CD4-positive, alpha-beta T cell treated with Interleukin-15 for 4 hours (primary cell): Measurements from ENCODE around the gene KCTD16.

Source experiments
- DNase-seq: peaks from one replicate; pipeline ENCODE4 v3.0.0-alpha.2; 2020; ENCODE audit warnings: low spot score

KCTD16 gene

GRCh38 chr5:144460600-144460999 is 289.9 kb downstream of the KCTD16 start:
- DNase-seq, result no peak

- DNase-seq, result no peak
Measured at GRCh38 chr5:144462577-144462976, 291.9 kb downstream of the KCTD16 start.

- no peak for DNase-seq
Measured at GRCh38 chr5:144463481-144464223, 293.0 kb downstream of the KCTD16 start.

- DNase-seq, result no peak
Measured at GRCh38 chr5:144464306-144464705, 293.6 kb downstream of the KCTD16 start.

GRCh38 chr5:144465441-144465840 is 294.8 kb downstream of the KCTD16 start:
- DNase-seq, result no peak

- no peak for DNase-seq
Measured at GRCh38 chr5:144467792-144468191, 297.1 kb downstream of the KCTD16 start.

GRCh38 chr5:144468571-144468970 is 297.9 kb downstream of the KCTD16 start:
- DNase-seq, result no peak

GRCh38 chr5:144469106-144469505 is 298.4 kb downstream of the KCTD16 start:
- no peak for DNase-seq

- DNase-seq, result no peak
Measured at GRCh38 chr5:144472221-144472620, 301.5 kb downstream of the KCTD16 start.

- DNase-seq, result no peak
Measured at GRCh38 chr5:144473650-144474049, 303.0 kb downstream of the KCTD16 start.

- DNase-seq, result no peak
Measured at GRCh38 chr5:144478565-144478964, 307.9 kb downstream of the KCTD16 start.

- no peak for DNase-seq
Measured at GRCh38 chr5:144481861-144482260, 311.2 kb downstream of the KCTD16 start.

- no peak for DNase-seq
Measured at GRCh38 chr5:144484124-144484897, 313.6 kb downstream of the KCTD16 start.

- no peak for DNase-seq
Measured at GRCh38 chr5:144485540-144485939, 314.9 kb downstream of the KCTD16 start.

GRCh38 chr5:144487207-144487606 is 316.5 kb downstream of the KCTD16 start:
- DNase-seq, result no peak

- DNase-seq, result no peak
Measured at GRCh38 chr5:144487761-144488160, 317.1 kb downstream of the KCTD16 start.

GRCh38 chr5:144503123-144503522 is 332.4 kb downstream of the KCTD16 start:
- no peak for DNase-seq

- no peak for DNase-seq
Measured at GRCh38 chr5:144504929-144505577, 334.4 kb downstream of the KCTD16 start.

- DNase-seq, result no peak
Measured at GRCh38 chr5:144510845-144511579, 340.3 kb downstream of the KCTD16 start.

- DNase-seq, result no peak
Measured at GRCh38 chr5:144511580-144512072, 341.0 kb downstream of the KCTD16 start.

GRCh38 chr5:144522698-144523097 is 352.0 kb downstream of the KCTD16 start:
- DNase-seq, result no peak

GRCh38 chr5:144525000-144525399 is 354.3 kb downstream of the KCTD16 start:
- DNase-seq, result no peak
